GM18861 (cell line): ENCODE data around the gene LRRC10B.

Source experiments
- ATAC-seq: cut with Tn5 transposase; IDR thresholded peaks from one replicate; pipeline ENCODE4 v1.9.1; 2021; ENCODE audit not compliant: unreplicated experiment

Gene LRRC10B

GRCh38 chr11:61528114-61528513, 19.6 kb downstream of the LRRC10B start:
- no peak for ATAC-seq

DNA sequence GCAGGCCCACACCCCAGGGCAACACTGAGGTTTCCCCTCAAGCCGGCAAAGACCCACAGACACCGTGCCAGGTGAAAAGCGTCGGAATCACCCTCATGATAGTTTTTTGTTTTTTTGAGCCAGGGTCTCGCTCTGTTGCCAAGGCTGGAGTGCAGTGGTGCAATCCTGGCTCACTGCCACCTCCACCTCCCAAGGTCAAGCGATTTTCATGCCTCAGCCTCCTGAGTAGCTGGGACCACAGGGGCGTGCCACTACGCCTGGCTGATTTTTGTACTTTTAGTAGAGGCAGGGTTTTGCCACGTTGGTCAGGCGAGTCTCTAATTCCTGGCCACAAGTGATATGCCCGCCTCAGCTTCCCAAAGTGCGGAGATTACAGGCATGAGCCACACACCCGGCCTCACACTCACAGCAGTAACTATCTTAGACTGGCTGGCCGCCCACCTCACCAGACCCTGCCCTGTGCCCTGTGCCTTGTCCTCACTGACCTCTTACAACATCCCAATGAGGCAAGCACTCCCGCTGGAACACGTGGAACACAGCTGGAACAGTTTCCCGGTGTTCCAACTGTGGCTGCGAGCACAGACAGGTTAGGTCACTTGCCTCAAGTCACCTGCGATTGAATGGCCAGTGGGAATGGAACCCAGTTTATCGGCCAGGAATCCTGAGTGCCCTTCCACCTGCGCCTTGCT, 21.1 kb downstream of the LRRC10B start:
- ATAC-seq: no peak

- no peak for ATAC-seq
These were observed 22.5 kb downstream of the LRRC10B start for GRCh38 chr11:61531044-61531443.

DNA sequence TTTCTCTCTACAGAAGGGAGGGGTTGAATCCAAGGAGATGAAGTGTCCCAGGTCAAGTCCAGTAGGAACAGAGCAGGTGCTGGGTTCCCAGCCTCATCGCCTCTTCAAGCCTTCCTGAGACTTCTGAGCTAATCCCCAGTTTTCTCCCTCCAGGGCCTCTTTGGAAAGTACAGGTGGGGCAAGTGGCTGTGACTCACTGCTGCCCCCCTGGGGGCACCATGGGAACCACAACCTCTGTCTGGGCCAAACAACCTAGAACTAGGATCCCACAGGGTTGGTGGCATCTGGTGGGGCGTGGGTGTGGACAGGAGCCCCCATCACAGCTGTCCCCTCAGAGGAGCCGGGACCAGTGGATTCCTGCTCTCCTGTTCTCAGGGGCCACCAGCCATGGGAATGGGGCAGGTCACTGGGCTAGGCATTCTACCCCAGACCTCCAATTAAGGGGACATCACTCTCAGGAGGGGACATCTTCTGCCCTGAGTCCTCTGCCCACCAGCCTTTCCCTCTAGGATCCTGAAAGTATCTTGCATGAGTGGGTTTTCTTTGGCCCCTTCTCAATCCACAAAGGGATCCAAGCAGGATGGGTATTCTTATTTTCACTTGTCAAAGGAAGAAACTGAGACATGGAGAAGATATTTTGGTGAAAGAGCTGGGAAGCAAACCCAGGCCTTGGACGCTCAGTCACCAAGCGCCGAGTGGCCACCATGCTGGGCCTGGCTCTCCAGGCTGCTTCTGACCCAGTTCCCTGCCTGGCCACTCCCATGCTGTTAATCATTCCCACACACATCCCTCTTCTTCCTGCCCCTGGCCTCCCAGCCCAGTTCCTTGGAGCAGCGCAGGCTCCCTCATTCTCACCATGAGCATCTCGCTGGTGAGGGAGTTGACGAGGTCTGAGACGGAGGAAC, 23.8 kb downstream of the LRRC10B start:
- ATAC-seq: no peak

DNA sequence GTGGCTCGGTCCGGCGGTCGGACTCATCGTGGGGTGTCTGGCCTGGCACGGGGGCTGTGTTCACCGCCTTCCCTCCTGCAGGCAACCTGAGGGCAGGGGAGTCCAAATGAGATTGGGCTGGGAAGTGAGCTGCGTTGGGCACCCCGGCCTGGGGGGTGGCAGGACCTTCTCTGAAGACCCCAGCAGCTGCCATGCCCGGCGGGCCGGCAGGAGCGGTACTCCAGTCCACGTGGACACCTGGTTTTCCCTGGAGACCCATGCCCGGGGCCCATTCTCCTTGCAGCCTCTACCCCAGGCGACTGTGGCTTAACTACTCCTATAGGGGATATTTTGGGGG, 24.5 kb downstream of the LRRC10B start:
- no peak for ATAC-seq

DNA sequence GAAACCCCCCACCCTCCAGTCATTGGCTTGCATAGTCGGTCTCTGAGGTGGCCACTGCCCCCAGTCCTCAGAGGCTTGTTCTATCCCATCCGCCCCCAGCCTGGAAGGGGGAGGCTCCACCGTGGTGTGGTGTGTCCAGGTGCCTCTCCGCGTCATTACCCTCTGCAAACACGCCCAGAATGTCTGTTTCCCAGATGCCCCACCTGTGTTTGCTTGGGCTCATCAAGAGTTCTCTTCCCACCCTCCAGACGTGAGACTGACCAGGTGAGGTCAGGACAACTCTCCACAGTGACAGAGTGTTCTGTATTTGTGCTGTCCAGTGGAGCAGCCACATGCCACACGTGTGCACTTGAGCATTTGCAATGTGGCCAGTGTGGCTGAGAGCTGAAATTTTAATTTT, 24.9 kb downstream of the LRRC10B start:
- no peak for ATAC-seq

DNA sequence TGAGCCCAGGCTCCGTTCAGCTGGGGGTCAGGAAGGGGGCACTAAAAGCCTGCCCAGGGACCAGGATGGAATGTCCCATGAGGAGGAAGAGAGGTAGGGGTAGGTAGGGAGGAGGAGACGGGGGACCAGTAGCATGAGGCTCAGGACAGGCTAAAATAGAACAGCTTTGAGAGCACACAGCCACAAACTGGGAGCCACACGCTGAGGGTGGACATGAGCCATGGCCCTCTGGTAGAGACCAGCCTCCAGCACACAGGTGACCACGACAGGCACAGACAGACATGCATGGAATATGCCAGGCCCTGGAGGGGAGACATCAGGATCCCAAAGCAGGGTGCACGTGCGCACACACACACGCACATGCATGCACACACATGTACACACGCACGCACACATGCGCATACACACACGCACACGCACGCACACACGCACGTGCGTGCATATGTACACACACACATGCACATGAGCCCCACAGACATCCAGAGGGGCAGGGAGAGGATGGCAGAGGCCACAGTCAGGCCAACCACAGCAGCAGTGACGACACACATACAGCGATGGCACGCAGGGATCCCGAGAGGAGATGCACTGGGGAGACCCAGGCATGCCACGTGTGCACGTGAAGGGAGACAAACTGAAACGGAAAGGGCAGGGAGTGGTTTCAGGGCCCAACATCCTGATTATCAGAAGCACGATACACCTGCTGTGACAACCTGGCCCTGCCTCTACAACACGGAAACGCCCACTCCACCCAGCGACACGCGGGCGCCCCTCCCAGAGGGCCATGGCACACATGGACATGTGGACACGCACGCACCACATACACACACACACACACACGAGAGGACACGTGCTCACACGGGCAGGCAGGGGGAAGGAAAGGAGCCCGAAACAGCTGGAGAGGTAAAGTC, 25.7 kb downstream of the LRRC10B start:
- ATAC-seq: no peak

DNA sequence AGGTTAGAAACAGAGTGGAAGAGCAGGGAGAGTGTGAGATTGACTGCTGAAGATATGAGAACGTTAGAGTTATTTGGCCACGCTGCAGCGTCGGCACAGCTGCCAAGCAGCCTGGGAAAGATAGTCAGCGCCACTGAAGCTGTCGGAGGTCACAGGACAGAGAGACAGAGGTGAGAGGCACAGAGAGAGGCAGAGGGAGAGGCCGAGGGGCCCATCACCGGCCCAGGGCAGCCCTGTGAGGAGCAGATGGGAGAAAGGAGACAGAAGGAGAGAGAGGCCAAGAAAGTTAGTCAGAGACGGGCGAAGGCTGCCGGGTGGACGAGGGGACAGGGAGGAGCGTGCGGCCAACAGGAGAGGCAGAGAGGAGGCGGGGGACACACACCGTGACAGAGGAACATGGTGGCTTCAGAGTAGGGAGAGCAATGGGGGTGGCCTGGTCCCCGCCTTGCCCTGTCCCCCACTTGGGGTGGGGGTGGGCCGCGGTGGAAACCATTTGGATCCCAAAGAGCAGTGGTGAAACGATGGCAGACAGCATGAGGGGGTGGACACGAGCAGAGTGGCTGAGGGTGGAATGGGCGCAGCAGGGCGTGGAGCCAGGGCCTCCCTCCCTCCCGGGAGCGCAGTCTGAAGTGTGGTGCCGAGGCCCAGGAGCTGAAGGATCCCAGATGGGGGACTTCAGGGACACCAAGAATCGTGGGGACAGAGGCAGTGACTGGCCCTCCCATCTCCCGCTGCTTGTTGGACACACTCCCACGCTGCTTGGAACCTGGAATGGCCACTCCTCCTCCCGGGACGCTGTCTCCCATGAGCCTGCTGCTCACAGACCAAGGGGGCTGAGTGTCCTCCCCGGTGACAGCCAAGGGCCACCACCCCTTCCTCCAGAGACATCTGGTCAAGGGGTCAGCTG, 26.6 kb downstream of the LRRC10B start:
- ATAC-seq: no peak

DNA sequence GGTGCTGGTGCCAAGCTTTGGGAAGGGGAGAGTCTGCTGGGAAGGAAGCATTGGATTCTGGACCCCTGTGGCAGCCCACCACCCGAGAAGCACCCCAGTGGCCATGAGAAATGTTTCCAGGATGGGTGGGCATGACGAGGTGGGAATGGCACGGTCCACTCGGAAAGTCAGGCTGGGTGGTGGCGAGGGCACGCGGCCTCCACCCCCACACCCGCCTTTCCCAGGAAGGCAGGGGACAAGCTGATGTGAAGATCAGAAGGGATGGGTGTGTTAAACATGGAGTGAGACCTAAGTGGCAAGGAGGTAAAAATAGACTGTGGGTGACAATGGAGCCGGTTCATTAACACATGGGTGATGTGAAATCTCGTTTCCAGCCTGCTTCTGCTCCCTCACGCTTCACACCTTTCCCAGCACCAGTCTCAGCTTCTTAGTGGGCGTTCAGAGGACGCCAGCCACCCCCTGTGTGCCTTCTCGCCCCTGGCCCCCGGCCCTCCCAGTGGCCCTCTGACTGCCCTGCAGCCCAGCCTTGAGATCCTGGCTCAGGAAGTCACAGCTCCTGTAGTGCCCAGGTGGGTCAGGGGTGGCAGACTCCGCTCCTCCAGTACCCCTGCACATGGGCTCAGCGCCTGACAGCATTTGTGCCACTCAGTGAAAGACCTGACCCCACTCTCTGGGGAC, 27.6 kb downstream of the LRRC10B start:
- no peak for ATAC-seq

- ATAC-seq: no peak
These were observed 28.2 kb downstream of the LRRC10B start for GRCh38 chr11:61536676-61537270.

DNA sequence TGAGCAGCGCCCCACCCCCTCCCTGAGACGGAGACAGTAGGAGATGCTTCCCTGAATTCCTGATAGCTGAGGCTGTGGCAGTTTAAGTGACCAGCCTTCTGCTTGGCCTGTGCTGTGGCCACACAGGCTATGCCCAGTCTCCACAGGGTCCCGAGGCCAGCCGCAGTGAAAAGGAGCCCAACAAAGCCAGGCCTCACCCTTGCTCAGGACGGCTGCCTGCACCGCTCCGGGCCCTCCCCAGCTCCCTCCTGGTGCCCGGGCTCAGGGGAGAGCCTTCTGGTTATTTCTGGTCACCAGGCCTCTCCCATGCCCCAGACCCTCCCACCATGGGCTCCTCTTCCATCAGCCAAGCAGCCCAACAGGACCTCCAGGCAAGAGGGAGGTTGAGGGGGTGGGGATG, 28.8 kb downstream of the LRRC10B start:
- ATAC-seq: no peak

- ATAC-seq: no peak
These were observed 30.1 kb downstream of the LRRC10B start for GRCh38 chr11:61538636-61538961.

GRCh38 chr11:61539006-61539405, 30.5 kb downstream of the LRRC10B start:
- ATAC-seq: no peak

- no peak for ATAC-seq
These were observed 31.3 kb downstream of the LRRC10B start for GRCh38 chr11:61539831-61540357.

- no peak for ATAC-seq
These were observed 32.0 kb downstream of the LRRC10B start for GRCh38 chr11:61540528-61540927.

GRCh38 chr11:61541598-61541997, 33.0 kb downstream of the LRRC10B start:
- ATAC-seq: no peak

DNA sequence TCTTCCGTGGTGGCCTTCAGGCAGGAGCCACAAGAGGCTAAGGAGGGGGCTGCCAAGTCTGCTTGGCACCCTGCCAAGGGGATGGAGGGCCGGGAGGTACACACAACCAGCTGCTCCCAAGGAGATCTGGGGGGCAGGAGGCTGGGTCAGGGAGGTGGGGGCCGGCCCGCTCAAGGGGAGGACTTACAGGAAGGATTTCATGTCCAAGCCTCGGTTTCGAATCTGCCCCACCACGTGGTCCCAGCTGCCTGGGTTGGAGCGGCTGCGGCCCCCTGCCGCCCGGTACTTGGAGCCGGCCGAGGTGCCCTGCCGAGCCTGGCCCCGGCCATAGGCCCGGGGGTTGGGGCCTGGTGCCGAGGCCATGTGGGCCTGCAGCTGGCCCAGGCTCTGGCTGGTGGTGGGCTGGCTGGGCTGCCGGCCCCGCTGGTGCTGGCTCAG, 33.5 kb downstream of the LRRC10B start:
- no peak for ATAC-seq

DNA sequence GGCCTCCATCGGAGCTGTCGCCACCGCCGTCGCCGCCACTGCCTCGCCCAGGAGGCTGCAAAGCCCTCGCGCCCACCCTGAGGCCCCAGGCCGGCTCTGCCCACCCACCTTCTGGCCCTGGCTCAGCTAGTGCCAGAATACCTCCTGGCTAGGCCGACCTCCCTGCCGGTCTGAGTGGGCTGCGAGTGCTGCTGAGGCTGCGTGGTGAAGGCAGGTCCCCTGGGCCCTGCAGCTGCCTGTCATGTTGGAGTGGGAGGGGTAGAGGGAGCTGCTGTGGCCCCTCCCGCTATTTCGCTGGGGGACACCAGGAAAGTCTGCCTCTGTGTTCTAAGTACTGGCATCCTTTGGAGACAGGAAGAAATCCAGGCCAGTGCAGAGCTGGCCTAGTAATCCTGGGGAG, 34.2 kb downstream of the LRRC10B start:
- ATAC-seq: no peak

DNA sequence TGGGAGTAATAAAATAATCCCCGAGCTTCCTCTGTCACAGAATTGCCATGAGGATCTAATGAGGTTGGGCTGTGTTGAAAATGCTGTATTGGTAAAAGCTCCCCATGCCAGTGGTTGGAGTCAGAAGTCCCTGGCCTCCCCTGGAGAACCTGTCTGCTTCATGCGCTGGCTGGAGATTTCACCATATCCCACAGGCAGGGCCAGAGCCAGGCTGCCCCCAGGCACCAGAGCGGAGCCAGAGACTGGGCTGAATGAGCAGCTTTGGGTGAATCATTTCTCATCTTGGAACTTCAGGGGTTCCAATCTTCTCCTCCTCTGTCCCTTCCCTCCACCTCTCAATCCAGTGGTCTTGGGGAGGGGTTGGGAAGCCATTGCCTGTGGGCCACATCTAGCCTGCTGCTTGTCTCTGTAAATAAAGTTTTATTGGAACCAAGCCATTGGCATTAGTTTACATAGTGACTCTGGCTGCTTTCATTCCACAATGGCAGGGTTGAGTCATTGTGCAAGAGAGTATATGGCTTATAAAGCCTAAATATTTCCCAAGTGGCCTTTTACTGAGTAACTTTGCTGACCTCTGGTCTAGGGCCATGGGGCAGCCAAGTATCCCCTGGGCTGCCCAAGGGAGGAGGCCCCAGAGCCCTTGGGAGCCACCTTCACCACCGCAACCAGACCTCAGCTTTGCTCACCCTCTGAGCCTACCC, 35.2 kb downstream of the LRRC10B start:
- ATAC-seq: no peak
